ENCODE measurements around the gene RTRAF.

RTRAF gene

DNA sequence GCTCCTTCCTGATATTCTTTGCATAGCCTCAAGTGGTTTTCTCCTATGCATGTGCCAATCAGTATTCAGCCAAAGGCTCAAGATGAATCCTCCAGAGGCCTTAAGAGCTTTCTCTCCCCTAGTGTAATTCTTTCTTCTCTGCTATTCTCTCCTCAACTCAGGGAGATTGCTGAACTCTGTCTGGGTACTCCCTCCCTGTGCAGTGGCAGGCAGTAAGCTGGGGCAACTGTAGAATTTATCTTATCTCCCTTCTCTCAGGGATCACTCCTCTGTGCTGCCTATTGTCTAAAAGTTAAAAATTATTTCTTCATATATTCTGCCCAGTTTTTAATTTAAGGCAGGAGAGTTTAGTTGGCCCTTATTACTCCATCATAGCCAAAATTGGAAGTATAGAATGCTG, 28.5 kb upstream of the RTRAF start:
- Histone ChIP-seq H3K27me3 (ENCODE audit: insufficient read depth, poor library complexity, severe bottlenecking) (no peaks in the 10 kb centered on the region), H3K4me3 (replicated peaks; ENCODE audit: insufficient read depth, low read length) (no peak overlapping the region), H3K27ac (replicated peaks) (no peak overlapping the region)
- TF ChIP-seq, protein P1, sequence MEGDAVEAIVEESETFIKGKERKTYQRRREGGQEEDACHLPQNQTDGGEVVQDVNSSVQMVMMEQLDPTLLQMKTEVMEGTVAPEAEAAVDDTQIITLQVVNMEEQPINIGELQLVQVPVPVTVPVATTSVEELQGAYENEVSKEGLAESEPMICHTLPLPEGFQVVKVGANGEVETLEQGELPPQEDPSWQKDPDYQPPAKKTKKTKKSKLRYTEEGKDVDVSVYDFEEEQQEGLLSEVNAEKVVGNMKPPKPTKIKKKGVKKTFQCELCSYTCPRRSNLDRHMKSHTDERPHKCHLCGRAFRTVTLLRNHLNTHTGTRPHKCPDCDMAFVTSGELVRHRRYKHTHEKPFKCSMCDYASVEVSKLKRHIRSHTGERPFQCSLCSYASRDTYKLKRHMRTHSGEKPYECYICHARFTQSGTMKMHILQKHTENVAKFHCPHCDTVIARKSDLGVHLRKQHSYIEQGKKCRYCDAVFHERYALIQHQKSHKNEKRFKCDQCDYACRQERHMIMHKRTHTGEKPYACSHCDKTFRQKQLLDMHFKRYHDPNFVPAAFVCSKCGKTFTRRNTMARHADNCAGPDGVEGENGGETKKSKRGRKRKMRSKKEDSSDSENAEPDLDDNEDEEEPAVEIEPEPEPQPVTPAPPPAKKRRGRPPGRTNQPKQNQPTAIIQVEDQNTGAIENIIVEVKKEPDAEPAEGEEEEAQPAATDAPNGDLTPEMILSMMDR (IDR thresholded peaks at IDR 0.05; ENCODE audit: insufficient read depth, low read length), result no peak
- TF ChIP-seq, protein P2, sequence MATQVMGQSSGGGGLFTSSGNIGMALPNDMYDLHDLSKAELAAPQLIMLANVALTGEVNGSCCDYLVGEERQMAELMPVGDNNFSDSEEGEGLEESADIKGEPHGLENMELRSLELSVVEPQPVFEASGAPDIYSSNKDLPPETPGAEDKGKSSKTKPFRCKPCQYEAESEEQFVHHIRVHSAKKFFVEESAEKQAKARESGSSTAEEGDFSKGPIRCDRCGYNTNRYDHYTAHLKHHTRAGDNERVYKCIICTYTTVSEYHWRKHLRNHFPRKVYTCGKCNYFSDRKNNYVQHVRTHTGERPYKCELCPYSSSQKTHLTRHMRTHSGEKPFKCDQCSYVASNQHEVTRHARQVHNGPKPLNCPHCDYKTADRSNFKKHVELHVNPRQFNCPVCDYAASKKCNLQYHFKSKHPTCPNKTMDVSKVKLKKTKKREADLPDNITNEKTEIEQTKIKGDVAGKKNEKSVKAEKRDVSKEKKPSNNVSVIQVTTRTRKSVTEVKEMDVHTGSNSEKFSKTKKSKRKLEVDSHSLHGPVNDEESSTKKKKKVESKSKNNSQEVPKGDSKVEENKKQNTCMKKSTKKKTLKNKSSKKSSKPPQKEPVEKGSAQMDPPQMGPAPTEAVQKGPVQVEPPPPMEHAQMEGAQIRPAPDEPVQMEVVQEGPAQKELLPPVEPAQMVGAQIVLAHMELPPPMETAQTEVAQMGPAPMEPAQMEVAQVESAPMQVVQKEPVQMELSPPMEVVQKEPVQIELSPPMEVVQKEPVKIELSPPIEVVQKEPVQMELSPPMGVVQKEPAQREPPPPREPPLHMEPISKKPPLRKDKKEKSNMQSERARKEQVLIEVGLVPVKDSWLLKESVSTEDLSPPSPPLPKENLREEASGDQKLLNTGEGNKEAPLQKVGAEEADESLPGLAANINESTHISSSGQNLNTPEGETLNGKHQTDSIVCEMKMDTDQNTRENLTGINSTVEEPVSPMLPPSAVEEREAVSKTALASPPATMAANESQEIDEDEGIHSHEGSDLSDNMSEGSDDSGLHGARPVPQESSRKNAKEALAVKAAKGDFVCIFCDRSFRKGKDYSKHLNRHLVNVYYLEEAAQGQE (IDR thresholded peaks at IDR 0.05; ENCODE audit: insufficient replicate concordance, low read depth), result no peak
- no peak for TF ChIP-seq POLR2AphosphoS5 (IDR thresholded peaks at IDR 0.05; ENCODE audit: low read depth)
- TF ChIP-seq GABPA (IDR thresholded peaks at IDR 0.05; ENCODE audit: low read depth), result no peak
- TF ChIP-seq SPI1 (IDR thresholded peaks at IDR 0.05; ENCODE audit: borderline replicate concordance, low read depth), result no peak
- DNase-seq (ENCODE audit: low read depth in 1 of 2, low spot score in 1 of 2), result no peak

GRCh38 chr14:51962711-51963110, 26.6 kb upstream of the RTRAF start:
- Histone ChIP-seq H3K27me3 (ENCODE audit: insufficient read depth, poor library complexity, severe bottlenecking) (no peaks in the 10 kb centered on the region), H3K27ac (replicated peaks) (no peak overlapping the region), H3K4me3 (replicated peaks; ENCODE audit: insufficient read depth, low read length) (no peak overlapping the region)
- no peak for DNase-seq (ENCODE audit: low read depth in 1 of 2, low spot score in 1 of 2)
- TF ChIP-seq, protein P1 (IDR thresholded peaks at IDR 0.05; ENCODE audit: insufficient read depth, low read length), result no peak
- no peak for TF ChIP-seq SPI1 (IDR thresholded peaks at IDR 0.05; ENCODE audit: borderline replicate concordance, low read depth)

- no peak for TF ChIP-seq POLR2AphosphoS5 (IDR thresholded peaks at IDR 0.05; ENCODE audit: low read depth)
- no peak for TF ChIP-seq SPI1 (IDR thresholded peaks at IDR 0.05; ENCODE audit: borderline replicate concordance, low read depth)
- TF ChIP-seq, protein P2 (IDR thresholded peaks at IDR 0.05; ENCODE audit: insufficient replicate concordance, low read depth), result no peak
- TF ChIP-seq, protein P1 (IDR thresholded peaks at IDR 0.05; ENCODE audit: insufficient read depth, low read length), result no peak
- no peak for TF ChIP-seq GABPA (IDR thresholded peaks at IDR 0.05; ENCODE audit: low read depth)
- H3K27ac ChIP-seq (replicated peaks), result no peak overlapping the region
- no peak for DNase-seq (ENCODE audit: low read depth in 1 of 2, low spot score in 1 of 2)
- H3K4me3 ChIP-seq (replicated peaks; ENCODE audit: insufficient read depth, low read length), result no peak overlapping the region
- no peaks in the 10 kb centered on the region for H3K27me3 ChIP-seq (ENCODE audit: insufficient read depth, poor library complexity, severe bottlenecking)
These were observed 26.1 kb upstream of the RTRAF start for GRCh38 chr14:51963286-51963685.

DNA sequence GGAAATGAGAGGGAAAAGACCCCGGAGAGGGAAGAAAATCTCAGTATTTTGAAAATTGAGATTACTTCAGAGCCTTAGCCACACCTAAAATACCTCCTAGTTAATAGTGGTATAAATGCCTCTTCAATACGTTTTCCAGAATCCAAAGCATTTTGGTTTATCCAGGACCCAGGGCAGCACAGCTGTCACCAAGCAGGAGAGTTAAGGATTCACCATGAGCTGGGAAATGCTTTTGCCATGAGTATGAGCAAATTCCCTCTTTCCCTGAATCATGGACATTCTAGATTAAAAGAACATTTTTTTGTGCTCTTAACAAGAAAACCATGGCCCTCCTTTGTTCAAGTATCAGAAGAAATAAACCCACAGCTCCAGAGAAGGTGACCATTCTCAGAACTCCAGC, 21.8 kb upstream of the RTRAF start:
- no peak for DNase-seq (ENCODE audit: low read depth in 1 of 2, low spot score in 1 of 2)
- no peak for TF ChIP-seq SPI1 (IDR thresholded peaks at IDR 0.05; ENCODE audit: borderline replicate concordance, low read depth)
- TF ChIP-seq, protein P2 (IDR thresholded peaks at IDR 0.05; ENCODE audit: insufficient replicate concordance, low read depth), result no peak
- H3K27me3 ChIP-seq (ENCODE audit: insufficient read depth, poor library complexity, severe bottlenecking), result no peaks in the 10 kb centered on the region
- no peak overlapping the region for H3K27ac ChIP-seq (replicated peaks)
- no peak overlapping the region for H3K4me3 ChIP-seq (replicated peaks; ENCODE audit: insufficient read depth, low read length)

All from HL-60 (cell line).